ENCODE data around the gene SMG9.
A peak's percentile ranks its signal among the peaks of the same experiment; 100 is the strongest.

SMG9 gene

GRCh38 chr19:43754503-43755255 lies at the start of gene SMG9:
Gene SMG9 (minus strand): TSS chr19:43754962. CDS start chr19:43750741, 4,221 bp downstream.
- DNase-seq (ENCODE audit: low read depth) = peak; percentile 98

- no peak for DNase-seq (ENCODE audit: low read depth)
Observed at GRCh38 chr19:43804432-43804831, 49.7 kb upstream of the SMG9 start.

- no peak for DNase-seq (ENCODE audit: low read depth)
Observed at GRCh38 chr19:43802216-43802951, 47.6 kb upstream of the SMG9 start, which contains the start of gene LYPD5. Gene LYPD5 (minus strand): TSS chr19:43802447. CDS start chr19:43802380, 67 bp downstream.

GRCh38 chr19:43799502-43800142 lies 44.9 kb upstream of the SMG9 start:
- no peak for DNase-seq (ENCODE audit: low read depth)

- DNase-seq (ENCODE audit: low read depth) = no peak
Observed at GRCh38 chr19:43798546-43799409, 44.0 kb upstream of the SMG9 start.

- DNase-seq (ENCODE audit: low read depth) = no peak
Observed at GRCh38 chr19:43798026-43798545, 43.3 kb upstream of the SMG9 start.

- DNase-seq (ENCODE audit: low read depth) = no peak
Observed at GRCh38 chr19:43797556-43797955, 42.8 kb upstream of the SMG9 start.

DNA sequence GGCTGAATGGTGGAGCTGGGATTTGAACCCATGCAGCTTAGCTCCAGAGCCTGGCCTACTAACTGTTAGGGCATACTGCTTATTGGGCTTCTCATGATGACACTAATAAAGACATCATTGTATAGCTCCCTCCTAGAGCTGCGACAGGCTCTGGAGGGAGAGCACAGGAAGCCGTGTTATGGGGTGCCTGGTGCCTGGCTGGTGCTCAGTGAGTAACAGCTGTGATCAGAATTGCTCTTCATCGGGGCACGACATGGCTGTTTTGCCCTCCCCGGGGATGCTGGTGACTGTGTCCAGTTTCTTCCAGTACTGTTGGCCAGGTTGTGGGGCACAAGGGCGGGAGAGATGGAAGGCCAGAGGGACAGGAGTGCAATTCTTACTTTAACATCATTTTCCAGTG lies 42.4 kb upstream of the SMG9 start:
- DNase-seq (ENCODE audit: low read depth) = no peak

DNA sequence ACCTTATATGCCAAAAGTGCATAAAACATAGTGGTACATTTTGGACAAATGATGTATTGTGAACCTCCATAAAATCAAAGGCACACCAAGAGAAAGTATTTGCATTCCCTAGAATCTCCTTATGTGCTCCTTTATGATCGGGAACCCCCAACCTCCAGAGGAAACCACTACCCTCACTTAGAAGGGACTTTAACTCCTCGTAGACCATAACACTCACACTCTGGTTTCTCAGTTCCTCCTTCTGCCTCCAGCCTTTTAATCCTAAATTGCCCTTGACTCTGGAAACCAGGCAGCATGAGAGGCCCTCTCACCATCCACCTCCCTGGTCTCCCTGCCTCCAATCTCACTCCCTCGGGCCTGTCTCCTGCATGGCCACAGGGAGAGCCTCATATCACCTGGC lies 35.8 kb upstream of the SMG9 start:
- no peak for DNase-seq (ENCODE audit: low read depth)

DNA sequence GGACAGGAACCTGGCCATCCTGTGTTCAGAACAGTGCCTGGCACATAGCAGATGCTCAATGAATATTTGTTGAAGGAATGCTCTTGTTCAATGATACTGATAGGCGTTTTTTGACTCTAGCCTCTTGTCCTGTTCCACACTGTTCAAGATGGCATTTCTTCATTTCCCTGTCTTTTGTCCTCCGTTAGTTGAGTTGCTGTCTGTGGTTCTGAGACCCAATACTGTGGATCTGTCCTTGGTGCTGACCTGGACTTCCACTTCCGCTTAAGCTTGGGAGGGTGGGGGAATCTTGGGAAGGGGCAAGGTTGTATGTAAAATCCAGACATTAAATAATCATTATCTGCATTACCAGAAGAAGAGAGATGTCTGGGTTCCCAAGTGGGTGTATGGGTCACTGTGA lies 34.3 kb upstream of the SMG9 start:
- DNase-seq (ENCODE audit: low read depth) = peak; percentile 59

- no peak for DNase-seq (ENCODE audit: low read depth)
Observed at GRCh38 chr19:43786665-43787064, 31.9 kb upstream of the SMG9 start.

- DNase-seq (ENCODE audit: low read depth) = peak; percentile 76
Observed at GRCh38 chr19:43784981-43785808, 30.4 kb upstream of the SMG9 start.

DNA sequence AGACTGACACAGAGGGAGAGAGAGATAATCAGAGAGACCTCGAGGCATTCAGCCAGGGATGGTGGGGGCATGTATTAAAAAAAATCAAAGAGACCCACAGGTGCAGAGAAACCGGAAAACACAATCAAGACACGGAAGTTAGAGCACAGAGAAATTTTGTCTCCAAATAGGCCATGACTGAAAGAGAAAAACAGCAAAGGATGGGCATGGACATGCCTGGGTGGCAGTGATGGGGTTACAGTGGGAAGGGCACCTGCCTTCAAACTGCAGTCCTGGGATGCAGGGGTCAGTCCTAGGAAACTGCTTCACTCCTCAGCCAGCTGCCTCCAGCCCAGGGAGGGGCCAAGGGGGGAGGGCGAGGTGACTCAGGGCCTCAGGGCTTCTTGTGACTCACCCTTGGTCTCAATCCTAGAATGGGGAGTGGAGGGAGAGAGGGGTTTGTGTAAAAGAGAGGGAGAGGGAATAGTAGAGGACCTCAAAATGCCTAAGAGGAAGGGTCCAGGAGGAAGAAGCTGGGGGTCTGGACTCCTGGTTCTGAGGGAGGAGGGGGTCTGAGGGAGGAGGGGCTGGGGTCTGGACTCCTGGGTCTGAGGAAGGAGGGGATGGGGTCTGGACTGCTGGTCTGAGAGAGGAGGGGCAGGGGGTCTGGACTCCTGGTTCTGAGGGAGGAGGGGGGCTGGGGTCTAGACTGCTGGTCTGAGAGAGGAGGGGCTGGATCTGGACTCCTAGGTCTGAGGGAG lies 29.6 kb upstream of the SMG9 start:
- peak; percentile 85 for DNase-seq (ENCODE audit: low read depth)

GRCh38 chr19:43783636-43784035 lies 28.9 kb upstream of the SMG9 start:
- no peak for DNase-seq (ENCODE audit: low read depth)

GRCh38 chr19:43782689-43783231 lies 28.0 kb upstream of the SMG9 start:
- no peak for DNase-seq (ENCODE audit: low read depth)

DNA sequence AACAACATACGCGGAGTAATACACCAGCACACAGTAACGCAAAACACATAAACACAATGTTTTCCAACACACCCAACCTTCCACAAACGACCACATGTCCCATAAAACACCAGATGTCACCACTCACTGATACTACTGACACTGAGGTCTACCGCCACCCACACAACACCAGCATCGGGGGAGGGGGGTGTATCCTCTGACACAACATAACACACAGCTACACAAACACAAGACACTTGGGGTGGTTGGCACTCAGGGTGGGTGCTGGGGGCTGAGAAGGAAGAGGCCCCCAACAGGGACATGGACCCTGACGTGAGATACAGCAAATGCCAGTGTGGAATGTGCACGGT lies 27.5 kb upstream of the SMG9 start:
- no peak for DNase-seq (ENCODE audit: low read depth)

DNA sequence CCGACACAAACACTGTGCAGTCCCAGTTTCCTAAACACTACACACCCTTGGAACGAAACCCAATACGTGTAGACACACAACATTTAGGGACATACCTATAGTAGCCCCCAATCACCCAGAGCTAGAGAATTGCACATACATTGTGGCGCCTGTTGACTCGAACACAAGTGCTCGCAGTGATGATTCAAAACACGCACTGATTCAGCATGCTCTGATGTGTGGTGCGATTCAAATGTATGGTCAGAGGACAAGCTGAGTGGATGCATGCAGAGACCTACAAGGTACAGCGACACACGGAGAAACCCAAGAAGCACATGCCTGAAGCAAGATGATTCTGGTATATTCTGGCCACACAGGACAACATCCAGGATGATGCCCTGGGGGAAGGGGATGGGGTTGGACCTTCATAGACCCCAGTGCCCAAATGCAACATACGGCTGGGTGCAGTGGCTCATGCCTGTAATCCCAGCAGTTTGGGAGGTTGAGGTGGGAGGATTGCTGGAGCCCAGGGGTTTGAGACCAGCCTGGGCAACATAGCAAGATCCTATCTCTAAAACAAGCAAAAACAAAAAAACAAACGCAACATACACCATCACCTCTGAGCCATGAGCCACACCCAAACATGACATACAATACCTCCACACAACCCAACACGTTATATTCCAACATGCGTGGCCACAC lies 27.0 kb upstream of the SMG9 start:
- DNase-seq (ENCODE audit: low read depth) = no peak

GRCh38 chr19:43780706-43781525 lies 26.2 kb upstream of the SMG9 start, which contains the start of gene KCNN4:
Gene KCNN4 (minus strand): TSS chr19:43780973. CDS start chr19:43780861, 112 bp downstream.
- DNase-seq (ENCODE audit: low read depth) = peak; percentile 45
